ENCODE data around the gene PHF21B. TPM values are rescaled to one million over a fixed set of nuclear protein-coding genes. Genes with fewer than 3 reads are reported as not detected.

Gene PHF21B
- total RNA-seq, 1 donor from 2014 or later = 0.21 TPM

- Mint-ChIP-seq H3K27me3 (ENCODE audit: insufficient read depth) (no peaks in the 10 kb centered on the region), H3K4me3 (no peak overlapping the region), H3K9me3 (no peaks in the 10 kb centered on the region), H3K27ac (no peak overlapping the region), H3K36me3 (ENCODE audit: low read depth) (no peaks in the 10 kb centered on the region), H3K4me1 (ENCODE audit: low read depth) (no peaks in the 10 kb centered on the region)
- intact Hi-C loops (cut with micrococcal nuclease) = no loop called here
- no peak for DNase-seq (ENCODE audit: low spot score)
Observed at GRCh38 chr22:44840611-44841322, 169.0 kb downstream of the PHF21B start.

GRCh38 chr22:44839721-44840120, 170.1 kb downstream of the PHF21B start:
- Mint-ChIP-seq H3K27ac (no peak overlapping the region), H3K36me3 (ENCODE audit: low read depth) (no peaks in the 10 kb centered on the region), H3K4me1 (ENCODE audit: low read depth) (no peaks in the 10 kb centered on the region), H3K27me3 (ENCODE audit: insufficient read depth) (no peaks in the 10 kb centered on the region), H3K4me3 (no peak overlapping the region), H3K9me3 (peaks cover 3% of the 10 kb centered on the region)
- no peak for DNase-seq (ENCODE audit: low spot score)
- intact Hi-C loops (cut with micrococcal nuclease) = no loop called here

GRCh38 chr22:44839061-44839460, 170.7 kb downstream of the PHF21B start:
- Mint-ChIP-seq H3K36me3 (ENCODE audit: low read depth) (no peaks in the 10 kb centered on the region), H3K27ac (no peak overlapping the region), H3K9me3 (peaks cover 7% of the 10 kb centered on the region), H3K4me3 (no peak overlapping the region), H3K4me1 (ENCODE audit: low read depth) (no peaks in the 10 kb centered on the region), H3K27me3 (ENCODE audit: insufficient read depth) (no peaks in the 10 kb centered on the region)
- intact Hi-C loops (cut with micrococcal nuclease) = no loop called here
- no peak for DNase-seq (ENCODE audit: low spot score)

- H3K4me1 Mint-ChIP-seq (ENCODE audit: low read depth) = no peaks in the 10 kb centered on the region
- no peak overlapping the region for H3K27ac Mint-ChIP-seq
- intact Hi-C loops (cut with micrococcal nuclease) = no loop called here
- no peak overlapping the region for H3K4me3 Mint-ChIP-seq
- H3K36me3 Mint-ChIP-seq (ENCODE audit: low read depth) = no peaks in the 10 kb centered on the region
- peaks cover 7% of the 10 kb centered on the region for H3K9me3 Mint-ChIP-seq
- peaks cover 3% of the 10 kb centered on the region for H3K27me3 Mint-ChIP-seq (ENCODE audit: insufficient read depth)
- no peak for DNase-seq (ENCODE audit: low spot score)
Observed at GRCh38 chr22:44838316-44839016, 171.3 kb downstream of the PHF21B start.

GRCh38 chr22:44837481-44837880, 172.3 kb downstream of the PHF21B start:
- H3K27me3 Mint-ChIP-seq (ENCODE audit: insufficient read depth) = peaks cover 6% of the 10 kb centered on the region
- H3K4me3 Mint-ChIP-seq = no peak overlapping the region
- peaks cover 7% of the 10 kb centered on the region for H3K9me3 Mint-ChIP-seq
- H3K4me1 Mint-ChIP-seq (ENCODE audit: low read depth) = no peaks in the 10 kb centered on the region
- intact Hi-C loops (cut with micrococcal nuclease) = no loop called here
- no peaks in the 10 kb centered on the region for H3K36me3 Mint-ChIP-seq (ENCODE audit: low read depth)
- no peak for DNase-seq (ENCODE audit: low spot score)
- no peak overlapping the region for H3K27ac Mint-ChIP-seq

GRCh38 chr22:44834065-44834464, 175.7 kb downstream of the PHF21B start:
- no peaks in the 10 kb centered on the region for H3K4me1 Mint-ChIP-seq (ENCODE audit: low read depth)
- peaks cover 7% of the 10 kb centered on the region for H3K9me3 Mint-ChIP-seq
- peaks cover 6% of the 10 kb centered on the region for H3K27me3 Mint-ChIP-seq (ENCODE audit: insufficient read depth)
- no peak overlapping the region for H3K4me3 Mint-ChIP-seq
- no peaks in the 10 kb centered on the region for H3K36me3 Mint-ChIP-seq (ENCODE audit: low read depth)
- no peak for DNase-seq (ENCODE audit: low spot score)
- H3K27ac Mint-ChIP-seq = no peak overlapping the region
- intact Hi-C loops (cut with micrococcal nuclease) = no loop called here

GRCh38 chr22:44831885-44832284, 177.9 kb downstream of the PHF21B start:
- no peak for DNase-seq (ENCODE audit: low spot score)
- H3K9me3 Mint-ChIP-seq = peaks cover 7% of the 10 kb centered on the region
- peaks cover 6% of the 10 kb centered on the region for H3K27me3 Mint-ChIP-seq (ENCODE audit: insufficient read depth)

More at GRCh38 chr22:44831885-44832284, 177.9 kb downstream of the PHF21B start:
- no peak overlapping the region for H3K4me3 Mint-ChIP-seq
- H3K36me3 Mint-ChIP-seq (ENCODE audit: low read depth) = no peaks in the 10 kb centered on the region
- intact Hi-C loops (cut with micrococcal nuclease) = no loop called here
- no peak overlapping the region for H3K27ac Mint-ChIP-seq
- H3K4me1 Mint-ChIP-seq (ENCODE audit: low read depth) = no peaks in the 10 kb centered on the region

Other genes with a start within 250 kb of the PHF21B start
- gene NUP50, start 153.9 kb upstream of the PHF21B start, total RNA-seq = 156 and 164 TPM in 2 replicates
- 45.5 and 48.7 TPM in 2 replicates for gene KIAA0930, start 230.9 kb upstream of the PHF21B start, total RNA-seq

Data from activated T-helper 1 cell treated with anti-CD3 and anti-CD28 coated beads, Interleukin-12 subunit alpha, Interleukin-12 subunit beta, Interleukin-2, Interleukin-4 antibody, amounts not matched to agents 30 ng/mL and 10 ng/mL and 1 ng/mL, durations not matched to agents 14 hours and 24 hours and 36 hours (primary cell).